Gastrocnemius medialis (tissue), 4 donors: ENCODE measurements around the gene PRELP. TPM values are rescaled to one million over a fixed set of nuclear protein-coding genes. Genes with fewer than 3 reads are reported as not detected.

ENCODE experiments used
- ATAC-seq, 2 donors: fragments of 150-250 bp; one replicate each; pipeline ENCODE4 v1.9.1; 2016
- DNase-seq, 2 donors: peaks; one replicate each; pipeline ENCODE4 v3.0.0-alpha.2; 2019
- H3K27ac ChIP-seq, 4 donors: fragments of 200-600 bp; sonication (generic); 1 replicate in 1 of 4; 2 replicates in 3 of 4; pipeline ENCODE4 v1.5.1; 2016 to 2018; ENCODE audit warnings: mild to moderate bottlenecking in 2 of 4, moderate library complexity in 1 of 4
- H3K27me3 ChIP-seq, 3 donors: fragments of 200-600 bp; sonication (generic) in 2 of 3; 1 replicate in 1 of 3; 2 replicates in 2 of 3; pipeline versions ENCODE4 v1.5.1 to v1.6.0; 2016 to 2019; ENCODE audit warnings: mild to moderate bottlenecking in 1 of 3, moderate library complexity in 1 of 3
- H3K36me3 ChIP-seq, 2 donors: fragments of 200-600 bp; sonication (generic) in 1 of 2; one replicate each; pipeline ENCODE4 v1.5.1; 2017 to 2018
- H3K4me1 ChIP-seq, 2 donors: fragments of 200-600 bp; sonication (generic) in 1 of 2; one replicate each; pipeline ENCODE4 v1.5.1; 2016 to 2017; ENCODE audit warnings: mild to moderate bottlenecking in 2 of 2
- H3K4me3 ChIP-seq, 4 donors: fragments of 200-600 bp; sonication (generic) in 3 of 4; 1 replicate in 1 of 4; 2 replicates in 3 of 4; pipeline ENCODE4 v1.5.1; 2016 to 2019; ENCODE audit warnings: mild to moderate bottlenecking in 2 of 4
- H3K9me3 ChIP-seq, 3 donors: fragments of 200-600 bp; sonication (generic) in 2 of 3; 1 replicate in 1 of 3; 2 replicates in 2 of 3; pipeline ENCODE4 v1.5.1; 2016 to 2019
- CTCF ChIP-seq, 5 experiments: fragments of 450-650 bp in 3 of 5; fragments of 200-600 bp in 2 of 5; sonication (generic) in 2 of 5; IDR thresholded peaks in 4 of 5; conservative IDR thresholded peaks in 1 of 5; 1 replicate in 4 of 5; 2 replicates in 1 of 5; pipeline ENCODE4 v1.5.1; 2016 to 2019; ENCODE audit warnings: antibody characterized with exemption in 5 of 5, mild to moderate bottlenecking in 3 of 5, moderate library complexity in 3 of 5
- POLR2A ChIP-seq, 2 donors: fragments of 450-650 bp; IDR thresholded peaks; one replicate each; pipeline ENCODE4 v1.6.1; 2017; ENCODE audit warnings: antibody characterized with exemption in 2 of 2, mild to moderate bottlenecking in 2 of 2, moderate library complexity in 2 of 2
- in situ Hi-C, 4 donors: fragments of 200-750 bp; cut with MboI; loops; one replicate each; pipeline versions ENCODE4 v1.15.0 to v1.8.0; 2017; ENCODE audit warnings: low sequenced_read_pairs in 4 of 4
- intact Hi-C: fragments of 100-400 bp; cut with DNase I; formaldehyde crosslinking; loops from one replicate; pipeline ENCODE4 v1.15.1; 2023; ENCODE audit warnings: low total_unique reads
- total RNA-seq, 4 donors: library from RNA; depleted of rRNA; stranded (reverse); fragments of >200 nt; gene quantifications; one replicate each; pipeline versions ENCODE4 v1.1.0 to v1.2.3, GENCODE V29; 2016

PRELP gene
- total RNA-seq, 4 donors from 2014 or later, result 12.2 to 32.6 (median 16.9) TPM

- Histone ChIP-seq H3K4me3 (no peak overlapping the region), H3K27me3 (peaks cover 5 to 6% (median 6%) of the 10 kb centered on the region in 3 donors), H3K27ac (no peak overlapping the region), H3K36me3 (no peaks in the 10 kb centered on the region), H3K9me3 (no peaks in the 10 kb centered on the region), H3K4me1 (peaks cover 7 to 18% of the 10 kb centered on the region in 2 donors)
- in situ Hi-C loops (no loop called here), intact Hi-C loops (no loop called here)
- no peak for TF ChIP-seq POLR2A (IDR thresholded peaks at IDR 0.05)
- TF ChIP-seq CTCF (IDR thresholded peaks at IDR 0.05 in 4 of 5, conservative IDR thresholded peaks at IDR 0.05 in 1 of 5), result no peak
- ATAC-seq (no peak), DNase-seq (no peak)
These were observed 15.9 kb upstream of the PRELP start for GRCh38 chr1:203459671-203460201.

DNA sequence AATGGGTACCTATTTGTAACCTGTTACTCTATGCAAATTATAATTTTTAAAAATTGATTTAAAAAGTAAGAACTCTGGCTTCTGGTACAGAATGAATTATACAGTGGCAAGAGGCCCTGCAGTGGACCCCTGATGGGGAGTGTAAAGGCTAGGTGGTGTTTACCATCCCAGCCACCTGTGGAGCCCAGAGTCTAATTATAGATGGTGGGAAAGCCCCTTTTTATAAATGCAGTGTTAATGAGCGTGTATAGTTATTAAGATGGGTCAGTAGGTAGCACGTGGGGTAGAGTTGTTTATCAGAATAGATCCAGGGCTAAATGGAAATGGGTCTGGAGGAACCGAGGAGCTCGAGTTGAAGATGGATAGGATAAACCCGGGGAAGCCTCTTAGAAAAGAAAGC, 13.9 kb upstream of the PRELP start:
- in situ Hi-C loops (no loop called here), intact Hi-C loops (no loop called here)
- DNase-seq (no peak), ATAC-seq (no peak)
- no peak overlapping the region for H3K4me3 ChIP-seq
- no peak overlapping the region for H3K27ac ChIP-seq
- no peaks in the 10 kb centered on the region for H3K36me3 ChIP-seq
- peaks cover 25 to 37% of the 10 kb centered on the region in 2 donors for H3K4me1 ChIP-seq
- TF ChIP-seq POLR2A (IDR thresholded peaks at IDR 0.05) (no peak), CTCF (IDR thresholded peaks at IDR 0.05 in 4 of 5, conservative IDR thresholded peaks at IDR 0.05 in 1 of 5) (no peak)
- no peaks in the 10 kb centered on the region for H3K27me3 ChIP-seq
- H3K9me3 ChIP-seq, result no peaks in the 10 kb centered on the region

GRCh38 chr1:203462143-203462542, 13.5 kb upstream of the PRELP start:
- no peak overlapping the region for H3K27ac ChIP-seq
- ATAC-seq, result no peak
- TF ChIP-seq POLR2A (IDR thresholded peaks at IDR 0.05) (no peak), CTCF (IDR thresholded peaks at IDR 0.05 in 4 of 5, conservative IDR thresholded peaks at IDR 0.05 in 1 of 5) (no peak)
- in situ Hi-C loops, result no loop called here
- peaks cover 29 to 42% of the 10 kb centered on the region in 2 donors for H3K4me1 ChIP-seq
- H3K36me3 ChIP-seq, result no peaks in the 10 kb centered on the region
- intact Hi-C loops, result no loop called here
- no peak overlapping the region for H3K4me3 ChIP-seq
- no peaks in the 10 kb centered on the region for H3K27me3 ChIP-seq
- no peak for DNase-seq
- no peaks in the 10 kb centered on the region for H3K9me3 ChIP-seq

DNA sequence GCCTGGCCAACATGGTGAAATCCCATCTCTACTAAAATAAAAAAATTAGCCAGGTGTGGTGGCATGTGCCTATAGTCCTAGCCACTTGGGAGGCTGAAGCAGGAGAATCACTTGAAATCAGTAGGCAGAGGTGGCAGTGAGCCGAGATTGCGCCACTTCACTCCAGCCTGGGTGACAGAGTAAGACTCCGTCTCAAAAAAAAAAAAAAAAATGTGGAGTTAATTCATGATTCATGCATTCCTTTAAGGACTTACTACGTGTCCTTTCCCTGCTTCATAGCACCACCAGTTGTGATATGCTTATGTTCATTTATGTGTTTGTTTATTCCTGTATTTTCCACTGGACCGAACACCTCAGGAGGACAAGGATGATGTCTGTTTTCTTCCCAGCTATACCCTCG, 12.7 kb upstream of the PRELP start:
- ATAC-seq (no peak), DNase-seq (peak in 1 of 2 donors; percentile 52)
- Histone ChIP-seq H3K4me3 (no peak overlapping the region), H3K36me3 (no peaks in the 10 kb centered on the region), H3K27ac (peak overlapping the region in 3 of 4 donors; percentile 58 to 84 (median 80)), H3K9me3 (no peaks in the 10 kb centered on the region), H3K4me1 (peaks cover 37 to 48% of the 10 kb centered on the region in 2 donors), H3K27me3 (no peaks in the 10 kb centered on the region)
- in situ Hi-C loops, result no loop called here
- no peak for TF ChIP-seq CTCF (IDR thresholded peaks at IDR 0.05 in 4 of 5, conservative IDR thresholded peaks at IDR 0.05 in 1 of 5)
- TF ChIP-seq POLR2A (IDR thresholded peaks at IDR 0.05), result no peak
- intact Hi-C loops, result no loop called here
